Stimulated activated naive CD8-positive, alpha-beta T cell treated with anti-CD3 and anti-CD28 coated beads, Interleukin-15, Interleukin-2, amounts not matched to agents 100 ng/mL and 50 ng/mL, for 24 hours (primary cell): ENCODE measurements around the gene FAM174B.

Experiments used
- H3K27ac Mint-ChIP-seq: one replicate; pipeline ENCODE4 v1.8.0; 2021; ENCODE audit warnings: mild to moderate bottlenecking, mixed read lengths
- H3K27me3 Mint-ChIP-seq: one replicate; pipeline ENCODE4 v1.8.0; 2021; ENCODE audit warnings: mixed read lengths
- H3K36me3 Mint-ChIP-seq: one replicate; pipeline ENCODE4 v1.8.0; 2021; ENCODE audit warnings: low read depth, mixed read lengths
- H3K4me1 Mint-ChIP-seq: one replicate; pipeline ENCODE4 v1.8.0; 2021; ENCODE audit warnings: low read depth, mixed read lengths
- H3K4me3 Mint-ChIP-seq: one replicate; pipeline ENCODE4 v1.8.0; 2021; ENCODE audit warnings: mild to moderate bottlenecking, mixed read lengths
- H3K9me3 Mint-ChIP-seq: one replicate; pipeline ENCODE4 v1.8.0; 2021; ENCODE audit warnings: mixed read lengths

FAM174B gene

DNA sequence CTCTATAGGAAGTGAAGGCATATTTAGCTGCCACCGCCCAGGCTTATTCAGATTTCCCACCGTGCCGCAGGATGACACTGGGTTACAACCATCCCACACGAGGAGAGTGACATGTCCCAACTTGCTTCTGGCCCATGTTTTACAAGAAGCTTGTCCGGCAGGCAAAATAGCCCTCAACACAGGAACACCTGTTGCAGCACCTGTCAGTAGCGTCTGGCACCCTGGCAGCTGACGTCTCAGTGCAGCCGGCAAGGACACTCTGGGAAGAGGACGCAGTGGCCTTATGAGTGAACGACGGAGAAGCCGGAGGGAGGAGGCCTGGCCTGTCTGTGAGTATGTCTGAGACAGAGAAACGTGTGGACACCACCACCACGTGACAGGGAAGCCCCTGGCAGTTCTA, 32.1 kb downstream of the FAM174B start:
- Mint-ChIP-seq H3K36me3 (no peaks in the 10 kb centered on the region), H3K4me3 (no peak overlapping the region), H3K9me3 (no peaks in the 10 kb centered on the region), H3K4me1 (peaks cover 14% of the 10 kb centered on the region), H3K27ac (no peak overlapping the region), H3K27me3 (no peaks in the 10 kb centered on the region)

DNA sequence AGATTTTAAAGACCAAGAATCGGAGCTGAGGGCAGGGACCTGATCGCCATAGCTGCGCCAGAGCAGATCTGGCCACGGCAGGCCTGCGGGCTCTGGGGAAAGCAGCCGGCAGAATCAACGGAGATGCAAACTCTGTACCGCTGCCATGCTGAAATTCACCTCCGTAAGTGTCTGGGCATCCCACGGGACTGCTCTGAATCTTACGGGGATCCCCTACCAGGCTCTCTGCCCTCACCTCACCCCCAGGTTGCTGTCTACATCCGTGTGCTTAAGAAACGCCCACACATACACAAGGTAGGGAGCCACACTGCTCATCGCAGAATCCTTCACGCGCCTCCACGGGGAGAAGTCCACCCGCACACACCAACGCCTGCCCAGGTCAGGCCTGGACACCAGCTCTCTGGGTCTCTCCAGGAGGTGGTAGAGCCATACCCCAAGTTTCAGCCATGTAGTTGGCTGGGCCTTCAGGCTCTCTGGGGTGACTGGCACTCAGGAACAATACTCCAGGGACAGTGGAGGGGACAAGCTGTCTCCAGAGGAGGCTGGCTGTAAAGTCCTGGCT, 33.5 kb downstream of the FAM174B start:
- Mint-ChIP-seq H3K9me3 (no peaks in the 10 kb centered on the region), H3K27me3 (no peaks in the 10 kb centered on the region), H3K36me3 (no peaks in the 10 kb centered on the region), H3K4me3 (no peak overlapping the region), H3K4me1 (peaks cover 14% of the 10 kb centered on the region), H3K27ac (no peak overlapping the region)

DNA sequence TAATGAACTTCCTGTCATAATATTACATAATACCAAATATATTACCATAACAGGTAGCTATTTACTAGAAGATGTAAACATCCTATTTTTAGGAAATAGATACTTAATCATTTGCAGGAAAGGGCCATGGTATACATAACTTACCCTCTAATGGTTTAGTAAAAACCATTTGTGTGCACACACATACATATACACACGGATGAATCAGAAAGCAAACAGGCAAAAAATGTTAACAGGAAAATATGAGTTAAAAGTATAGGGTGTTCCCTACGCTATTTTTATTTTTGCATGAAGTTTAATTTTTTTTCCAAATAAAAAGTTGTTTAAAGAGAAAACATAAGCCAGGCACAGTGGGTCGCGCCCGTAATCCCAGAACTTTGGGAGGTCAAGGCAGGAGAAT, 34.6 kb downstream of the FAM174B start:
- H3K27me3 Mint-ChIP-seq: no peaks in the 10 kb centered on the region
- peaks cover 14% of the 10 kb centered on the region for H3K4me1 Mint-ChIP-seq
- H3K36me3 Mint-ChIP-seq: no peaks in the 10 kb centered on the region
- no peak overlapping the region for H3K27ac Mint-ChIP-seq
- no peaks in the 10 kb centered on the region for H3K9me3 Mint-ChIP-seq
- no peak overlapping the region for H3K4me3 Mint-ChIP-seq

DNA sequence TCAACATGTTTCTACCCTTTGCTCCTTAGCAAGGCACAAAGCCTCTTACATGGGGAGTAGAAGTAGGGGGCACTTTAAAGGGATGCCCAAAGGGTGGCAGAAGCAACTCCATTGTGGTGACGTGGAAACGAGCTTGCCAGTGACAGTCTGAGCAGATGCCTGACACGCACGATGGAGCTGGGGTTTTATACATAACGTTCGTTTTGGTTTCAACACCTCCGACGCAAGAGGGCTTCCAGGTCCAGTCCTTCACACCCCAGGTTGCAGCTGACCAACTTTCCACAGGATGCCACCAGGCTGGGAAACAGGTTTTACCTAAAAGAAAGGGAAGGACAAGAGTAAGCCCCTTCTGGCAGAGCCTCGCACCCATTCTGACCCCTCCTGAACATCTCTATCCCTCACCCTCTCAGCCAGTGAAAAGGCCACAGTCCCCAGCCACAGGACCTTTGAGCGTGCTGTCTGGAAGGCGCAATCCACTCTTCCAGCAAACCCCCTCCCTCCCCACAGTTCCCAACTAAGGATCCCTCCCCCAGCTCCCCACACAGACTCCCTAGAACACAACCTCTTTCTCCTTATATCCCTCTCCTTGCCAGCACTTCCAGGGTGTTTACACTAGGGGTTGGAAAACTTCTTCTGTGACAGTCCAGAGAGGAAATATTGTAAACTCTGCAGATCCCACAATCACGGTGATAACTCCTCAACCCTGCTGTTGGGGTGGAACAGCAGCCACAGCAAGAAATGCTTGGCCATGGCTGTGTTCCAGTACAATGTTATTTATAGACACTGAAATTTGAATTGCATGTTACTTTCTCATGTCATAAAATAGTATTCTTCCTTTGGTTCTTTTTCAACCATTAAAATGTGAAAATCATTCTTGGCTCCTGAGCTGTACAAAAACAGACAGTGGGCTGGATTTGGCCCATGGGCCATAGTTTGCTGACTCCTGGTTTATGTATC, 36.2 kb downstream of the FAM174B start:
- H3K4me3 Mint-ChIP-seq: no peak overlapping the region
- H3K9me3 Mint-ChIP-seq: no peaks in the 10 kb centered on the region
- no peaks in the 10 kb centered on the region for H3K27me3 Mint-ChIP-seq
- H3K4me1 Mint-ChIP-seq: no peaks in the 10 kb centered on the region
- no peak overlapping the region for H3K27ac Mint-ChIP-seq
- H3K36me3 Mint-ChIP-seq: no peaks in the 10 kb centered on the region

DNA sequence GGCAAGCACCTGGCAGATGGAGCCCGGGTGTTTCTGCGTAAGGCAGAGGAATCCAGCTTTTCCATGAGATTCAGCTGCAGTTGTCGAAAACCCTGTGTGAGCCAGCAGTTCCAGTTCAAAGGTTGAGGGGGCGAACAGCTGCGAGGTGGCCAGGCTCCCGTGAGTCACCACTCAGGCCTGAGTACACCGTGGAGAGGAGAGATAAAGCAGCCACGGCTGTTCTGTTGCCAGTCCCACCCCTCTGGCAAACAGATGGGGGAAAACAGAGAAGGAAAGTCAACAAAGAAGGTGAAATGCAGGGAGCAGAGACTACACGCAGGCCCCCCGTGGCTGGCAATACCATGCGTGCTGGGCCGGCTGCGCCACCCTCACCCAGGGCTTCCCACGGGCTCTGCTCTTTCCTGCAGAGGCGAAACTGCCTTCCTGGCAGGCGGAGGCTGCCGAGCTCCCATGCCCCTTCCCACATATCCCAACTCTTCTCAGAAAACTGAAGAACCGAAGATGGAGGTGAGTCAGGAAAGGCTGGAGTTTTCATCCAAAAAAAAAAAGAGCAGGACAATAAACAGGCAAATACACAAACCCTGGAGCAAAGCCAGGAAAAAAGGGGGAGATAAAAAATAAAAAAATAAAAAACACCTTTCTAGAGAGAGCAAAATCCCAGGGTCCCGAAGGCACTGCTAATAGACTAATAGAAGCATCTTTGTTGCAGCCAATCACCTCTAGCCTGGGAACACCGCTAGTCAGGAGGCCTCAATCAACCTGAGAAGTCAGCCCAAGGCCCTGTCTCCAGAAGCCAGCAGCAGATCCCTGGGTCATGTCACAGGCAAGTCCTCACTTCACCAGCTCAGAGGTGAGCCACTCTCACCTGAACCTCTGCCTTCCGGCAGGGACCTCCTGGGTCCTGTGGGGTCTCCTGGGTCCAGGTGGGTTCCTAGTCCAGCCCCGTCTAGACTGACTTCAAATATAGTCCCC, 37.7 kb downstream of the FAM174B start:
- H3K27ac Mint-ChIP-seq: no peak overlapping the region
- no peaks in the 10 kb centered on the region for H3K36me3 Mint-ChIP-seq
- H3K4me1 Mint-ChIP-seq: no peaks in the 10 kb centered on the region
- no peak overlapping the region for H3K4me3 Mint-ChIP-seq
- no peaks in the 10 kb centered on the region for H3K9me3 Mint-ChIP-seq
- H3K27me3 Mint-ChIP-seq: no peaks in the 10 kb centered on the region

DNA sequence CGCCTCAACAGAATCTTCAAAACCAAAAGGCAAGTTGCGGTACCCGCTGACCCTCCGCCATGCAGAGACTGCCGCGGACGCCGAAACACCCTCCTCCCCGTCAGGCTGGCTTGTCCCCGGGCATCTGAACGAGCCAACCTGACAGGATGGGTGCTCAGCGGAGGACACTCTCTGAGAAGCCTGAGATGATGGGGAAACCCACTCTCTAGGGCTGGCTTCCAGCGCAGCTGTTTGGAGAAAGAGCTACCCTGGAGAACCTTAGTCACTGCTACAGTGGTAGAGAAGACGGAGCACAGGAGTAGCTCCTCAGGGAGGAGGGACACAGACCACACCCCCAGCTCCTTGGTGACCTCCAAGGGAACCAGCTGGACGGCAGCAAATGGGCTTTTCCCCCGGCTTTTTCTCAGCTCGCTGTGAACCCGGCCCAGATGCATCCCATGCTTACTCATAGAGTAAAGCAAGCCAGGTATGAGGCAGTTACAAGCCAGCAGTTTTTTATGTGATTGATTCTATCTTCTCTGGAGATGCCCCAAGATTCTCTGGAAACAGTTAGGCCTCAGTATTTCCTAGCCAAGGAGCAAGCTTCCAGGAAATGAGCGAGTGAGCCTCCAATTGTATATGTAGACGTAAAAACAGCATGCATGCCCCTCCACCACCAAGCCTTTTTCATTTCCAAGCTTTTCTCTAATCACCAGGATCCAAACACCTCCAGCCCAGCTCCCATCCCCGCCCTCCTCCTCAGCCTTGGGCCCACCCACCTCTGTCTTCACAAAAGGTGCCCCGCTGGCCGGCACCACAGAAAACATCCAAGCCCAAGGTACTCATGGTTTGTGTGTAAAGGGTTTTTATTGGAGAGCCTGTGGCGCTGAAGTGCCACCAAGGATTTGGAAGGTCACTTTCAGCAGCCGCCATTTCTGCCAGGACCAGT, 38.7 kb downstream of the FAM174B start:
- Mint-ChIP-seq H3K27ac (no peak overlapping the region), H3K27me3 (no peaks in the 10 kb centered on the region), H3K9me3 (no peaks in the 10 kb centered on the region), H3K36me3 (no peaks in the 10 kb centered on the region), H3K4me3 (no peak overlapping the region), H3K4me1 (no peaks in the 10 kb centered on the region)

DNA sequence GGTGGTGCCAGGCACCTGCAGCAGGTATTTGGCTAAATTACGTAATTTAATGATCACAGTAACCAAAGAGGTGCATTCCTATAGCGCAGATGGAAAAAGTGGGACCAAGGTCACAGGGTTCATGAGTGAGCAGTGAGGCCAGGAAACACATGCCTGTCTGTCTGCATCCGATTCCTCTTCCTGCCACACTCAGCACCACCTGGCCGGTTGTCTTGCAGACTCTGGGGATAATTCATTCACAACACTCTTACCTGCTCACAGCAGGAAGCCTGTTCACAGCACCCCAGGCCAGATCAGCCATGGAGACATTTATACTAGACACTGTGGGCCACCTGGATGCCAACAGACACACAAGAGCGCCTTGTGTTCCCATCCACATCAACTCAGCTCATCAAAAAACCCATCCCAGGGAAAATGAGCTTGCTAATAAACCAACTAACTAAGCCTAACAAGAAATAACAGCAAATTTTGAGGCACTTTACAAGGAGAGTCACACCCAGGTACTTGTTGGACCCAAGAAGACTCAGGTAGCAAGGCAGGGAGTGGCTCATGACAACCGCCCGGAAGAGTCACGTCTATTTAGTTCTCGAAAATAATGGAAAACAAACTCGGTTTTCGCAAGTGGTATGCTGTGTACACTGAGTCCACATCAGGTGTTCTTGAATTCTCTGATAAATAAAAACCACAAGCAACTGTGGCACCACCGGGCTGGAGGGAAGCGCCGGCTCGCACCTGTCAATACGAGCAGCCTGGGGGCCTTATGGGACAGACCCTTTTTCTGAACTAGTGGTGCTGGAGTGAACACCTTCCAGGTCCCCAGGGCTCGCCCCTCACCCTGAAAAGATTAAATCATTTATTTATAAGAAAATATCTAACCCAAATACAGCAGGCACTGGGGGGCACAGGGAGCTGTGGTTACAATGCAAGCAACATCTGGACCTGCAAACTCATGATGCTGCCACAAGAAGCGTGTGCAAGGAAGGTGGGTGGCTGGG, 40.5 kb downstream of the FAM174B start:
- Mint-ChIP-seq H3K9me3 (no peaks in the 10 kb centered on the region), H3K27ac (no peak overlapping the region), H3K27me3 (no peaks in the 10 kb centered on the region), H3K4me1 (no peaks in the 10 kb centered on the region), H3K36me3 (no peaks in the 10 kb centered on the region), H3K4me3 (no peak overlapping the region)

DNA sequence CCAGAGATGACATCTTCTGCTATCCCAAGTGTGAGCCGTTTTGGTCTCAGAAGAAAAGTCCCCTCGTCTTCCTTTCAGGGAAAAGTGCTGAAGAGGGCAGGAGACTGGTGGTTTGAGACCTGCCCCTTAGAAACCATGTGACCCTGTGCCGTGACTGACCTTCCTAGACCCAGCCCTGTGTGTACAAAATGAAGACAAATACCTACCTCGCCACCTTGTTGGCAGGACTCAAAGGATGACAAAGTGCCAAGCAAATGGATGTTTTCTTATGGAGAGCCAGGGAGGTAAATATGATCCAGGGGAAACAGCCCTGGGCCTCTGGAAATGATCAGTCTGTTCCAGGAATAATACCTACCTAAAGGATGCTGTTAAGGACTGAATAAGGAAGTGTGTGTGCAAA, 41.3 kb downstream of the FAM174B start:
- Mint-ChIP-seq H3K27ac (no peak overlapping the region), H3K9me3 (no peaks in the 10 kb centered on the region), H3K27me3 (no peaks in the 10 kb centered on the region), H3K36me3 (no peaks in the 10 kb centered on the region), H3K4me1 (no peaks in the 10 kb centered on the region), H3K4me3 (no peak overlapping the region)

DNA sequence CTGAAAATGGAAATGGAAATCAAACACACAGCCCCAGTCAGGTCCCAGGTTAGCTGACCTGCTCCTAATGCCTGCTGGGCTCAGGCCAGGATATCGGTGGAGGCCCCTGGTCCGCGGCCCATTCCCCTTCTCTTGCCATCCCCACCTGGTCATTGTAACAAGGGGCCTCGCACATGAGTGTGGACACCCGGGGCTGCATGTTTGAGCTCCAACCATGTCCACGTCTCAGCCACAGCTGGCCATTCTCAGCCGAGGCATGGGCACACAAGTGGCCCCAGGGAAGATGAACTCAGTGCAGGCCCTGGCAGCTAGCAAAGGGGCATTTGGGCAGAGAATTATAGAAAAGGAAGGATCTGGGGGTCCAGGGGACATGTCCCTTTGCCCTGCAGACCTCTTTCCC, 41.7 kb downstream of the FAM174B start:
- H3K27me3 Mint-ChIP-seq: no peaks in the 10 kb centered on the region

DNA sequence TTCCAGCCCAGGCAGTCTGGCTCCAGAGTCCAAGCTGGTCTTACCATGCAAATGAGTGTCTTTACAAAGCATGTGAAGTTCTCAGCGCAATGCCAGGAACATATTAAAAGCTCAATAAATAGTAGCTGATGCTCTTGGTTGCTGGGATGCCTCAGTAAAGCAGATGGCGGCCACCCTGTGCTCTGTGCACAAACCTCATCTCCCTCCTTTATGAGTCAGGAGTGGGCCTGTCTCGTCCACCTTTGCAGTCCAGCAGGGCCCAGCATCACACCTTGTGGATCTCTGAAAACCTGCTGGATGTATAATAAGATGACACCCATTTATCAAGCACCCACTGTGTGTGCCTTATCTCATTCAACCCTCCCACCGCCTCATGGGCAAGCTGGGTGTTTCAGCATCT, 42.7 kb downstream of the FAM174B start:
- no peak overlapping the region for H3K27ac Mint-ChIP-seq
- no peaks in the 10 kb centered on the region for H3K36me3 Mint-ChIP-seq
- H3K4me1 Mint-ChIP-seq: no peaks in the 10 kb centered on the region
- no peaks in the 10 kb centered on the region for H3K9me3 Mint-ChIP-seq
- peaks cover 3% of the 10 kb centered on the region for H3K27me3 Mint-ChIP-seq
- no peak overlapping the region for H3K4me3 Mint-ChIP-seq

More for the DNA sequence above, 41.7 kb downstream of the FAM174B start:
- Mint-ChIP-seq H3K4me3 (no peak overlapping the region), H3K36me3 (no peaks in the 10 kb centered on the region), H3K9me3 (no peaks in the 10 kb centered on the region), H3K4me1 (no peaks in the 10 kb centered on the region), H3K27ac (no peak overlapping the region)

DNA sequence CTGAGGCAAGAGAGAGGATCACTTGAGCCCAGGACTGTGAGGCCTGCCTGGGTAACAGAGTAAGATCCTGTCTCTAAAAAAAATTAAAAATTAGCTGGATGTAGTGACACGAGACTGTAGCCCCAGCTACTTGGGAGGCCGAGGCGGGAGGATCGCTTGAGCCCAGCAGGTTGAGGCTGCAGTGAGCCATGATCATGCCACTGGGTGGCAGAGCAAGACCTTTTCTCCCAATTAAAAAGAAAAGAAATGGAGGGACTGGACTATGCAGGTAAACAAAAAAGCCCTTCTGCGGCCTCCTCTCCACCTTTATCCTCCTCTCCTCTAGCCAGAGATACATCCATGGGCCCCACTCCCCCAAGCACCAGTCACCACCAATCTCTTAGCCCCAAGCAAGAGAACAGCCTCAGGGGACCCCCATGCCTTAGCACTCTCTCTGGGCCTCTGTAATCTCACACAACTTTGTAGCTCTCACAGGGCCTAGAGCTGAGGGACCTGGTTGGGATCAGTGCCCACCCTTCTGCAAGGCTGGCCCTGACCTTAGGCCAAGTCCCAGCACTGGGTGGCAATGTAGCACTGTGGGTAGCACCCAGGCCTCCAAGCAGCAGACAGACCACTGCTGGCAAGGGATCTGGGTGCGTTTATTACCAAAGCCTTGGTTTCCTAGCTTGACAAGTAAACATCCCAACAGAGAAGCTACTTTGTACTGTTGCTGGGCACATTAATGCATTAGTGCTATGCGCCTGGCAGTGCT, 43.4 kb downstream of the FAM174B start:
- Mint-ChIP-seq H3K9me3 (no peaks in the 10 kb centered on the region), H3K27me3 (peaks cover 6% of the 10 kb centered on the region), H3K4me1 (no peaks in the 10 kb centered on the region), H3K36me3 (no peaks in the 10 kb centered on the region), H3K27ac (no peak overlapping the region), H3K4me3 (no peak overlapping the region)

DNA sequence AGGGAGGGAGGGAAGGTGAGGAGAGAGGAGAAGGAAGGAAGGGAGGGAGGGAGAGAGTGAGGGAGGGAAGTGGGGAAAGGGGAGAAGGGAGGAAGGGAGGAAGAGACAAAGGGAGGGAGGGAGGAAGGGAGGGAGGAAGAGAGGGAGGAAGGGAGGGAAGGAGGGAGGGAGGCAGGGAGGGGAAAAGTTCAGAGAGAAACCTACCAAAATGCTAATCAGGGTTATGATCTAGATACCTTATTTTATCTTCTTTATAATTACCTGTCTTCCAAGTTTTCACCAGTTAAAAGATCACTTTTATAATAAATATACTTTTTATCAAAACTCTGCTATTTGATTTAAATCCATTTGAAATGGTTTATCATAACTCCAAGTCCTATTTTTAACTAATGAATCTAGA, 44.4 kb downstream of the FAM174B start:
- no peaks in the 10 kb centered on the region for H3K4me1 Mint-ChIP-seq
- H3K27me3 Mint-ChIP-seq: peaks cover 6% of the 10 kb centered on the region
- no peaks in the 10 kb centered on the region for H3K36me3 Mint-ChIP-seq
- H3K27ac Mint-ChIP-seq: no peak overlapping the region
- no peaks in the 10 kb centered on the region for H3K9me3 Mint-ChIP-seq
- no peak overlapping the region for H3K4me3 Mint-ChIP-seq

DNA sequence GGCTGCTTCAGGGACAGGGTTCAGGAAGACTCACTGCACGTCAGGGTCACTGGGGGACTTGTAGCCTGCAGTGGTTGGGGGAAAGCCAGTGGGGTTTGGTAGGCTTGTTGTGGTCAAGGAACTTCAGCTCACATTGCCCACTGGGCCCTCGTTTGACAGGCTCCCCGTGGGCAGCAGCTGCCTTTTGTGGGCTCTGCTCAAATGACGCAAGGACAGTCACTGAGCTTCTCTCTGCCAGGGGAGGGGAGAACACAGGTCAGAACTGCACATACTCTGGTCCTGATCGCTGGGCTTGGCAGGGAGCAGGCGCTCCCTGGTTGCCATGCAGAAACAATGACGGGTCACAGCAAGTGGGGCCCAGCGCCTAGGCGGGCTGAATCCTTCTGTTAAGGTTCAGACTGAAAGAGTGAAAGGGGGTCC, 45.5 kb downstream of the FAM174B start:
- H3K4me3 Mint-ChIP-seq: no peak overlapping the region
- H3K27me3 Mint-ChIP-seq: peaks cover 6% of the 10 kb centered on the region
- H3K9me3 Mint-ChIP-seq: no peaks in the 10 kb centered on the region
- no peaks in the 10 kb centered on the region for H3K4me1 Mint-ChIP-seq
- no peaks in the 10 kb centered on the region for H3K36me3 Mint-ChIP-seq
- H3K27ac Mint-ChIP-seq: no peak overlapping the region
